Neuron (in vitro differentiated cells): ENCODE measurements around the gene GLDC.
"Not testable (repeated sequence)": the region's sequence is repeated elsewhere in the genome, so short reads cannot be mapped to it uniquely, and the experiment has no call there.

ENCODE experiments used
- H2AFZ ChIP-seq: one replicate; pipeline ENCODE4 v1.6.1; 2013; ENCODE audit warnings: low read depth, mild to moderate bottlenecking, inconsistent platforms, low read length, moderate library complexity
- H3K27me3 ChIP-seq: one replicate; pipeline ENCODE4 v1.6.1; 2013; ENCODE audit warnings: low read length; ENCODE audit not compliant: insufficient read depth
- H3K36me3 ChIP-seq: one replicate; pipeline ENCODE4 v1.6.1; 2013; ENCODE audit warnings: low read length; ENCODE audit not compliant: insufficient read depth
- H3K4me1 ChIP-seq: one replicate; pipeline ENCODE4 v1.6.1; 2013; ENCODE audit warnings: low read length; ENCODE audit not compliant: insufficient read depth
- H3K4me3 ChIP-seq: 2 replicates; pipeline ENCODE4 v1.5.1; 2013; ENCODE audit warnings: mild to moderate bottlenecking, low read length, moderate library complexity
- H3K9me3 ChIP-seq: one replicate; pipeline ENCODE4 v1.6.1; 2013; ENCODE audit warnings: low read length

The GLDC gene

GRCh38 chr9:6646293-6646636 lies 736 bp upstream of the GLDC start:
- H3K9me3 ChIP-seq = no peaks in the 10 kb centered on the region
- peak overlapping the region; percentile 81 for H3K4me3 ChIP-seq
- peaks cover 21% of the 10 kb centered on the region for H3K4me1 ChIP-seq
- no peaks in the 10 kb centered on the region for H3K27me3 ChIP-seq
- peak overlapping the region; percentile 88 for H2AFZ ChIP-seq
- H3K36me3 ChIP-seq = peaks cover 12% of the 10 kb centered on the region

DNA sequence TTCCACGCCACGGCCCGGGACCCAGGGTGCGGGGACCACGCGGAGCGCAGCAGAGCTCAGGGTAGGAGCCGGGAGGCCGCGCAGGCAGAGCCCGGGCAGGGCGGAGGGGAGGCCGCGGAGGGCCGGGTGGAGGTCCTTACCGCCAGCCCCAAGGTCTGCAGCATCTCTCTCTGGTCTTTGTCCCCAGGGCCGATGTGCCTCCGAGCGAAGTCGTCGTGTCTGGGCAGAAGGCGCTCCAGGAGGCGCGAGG lies 499 bp downstream of the GLDC start:
- H3K27me3 ChIP-seq, H3K9me3 ChIP-seq: not testable (repeated sequence)
- Histone ChIP-seq H3K4me1 (peaks cover 33% of the 10 kb centered on the region), H3K36me3 (peaks cover 16% of the 10 kb centered on the region), H2AFZ (peak overlapping the region; percentile 88), H3K4me3 (peak overlapping the region; percentile 81)

GRCh38 chr9:6644346-6645104 lies 1.0 kb downstream of the GLDC start:
- peaks cover 16% of the 10 kb centered on the region for H3K36me3 ChIP-seq
- H2AFZ ChIP-seq = peak overlapping the region; percentile 88
- H3K9me3 ChIP-seq = no peaks in the 10 kb centered on the region
- H3K4me1 ChIP-seq = peaks cover 37% of the 10 kb centered on the region
- H3K27me3 ChIP-seq = no peaks in the 10 kb centered on the region
- peak overlapping the region; percentile 81 for H3K4me3 ChIP-seq

DNA sequence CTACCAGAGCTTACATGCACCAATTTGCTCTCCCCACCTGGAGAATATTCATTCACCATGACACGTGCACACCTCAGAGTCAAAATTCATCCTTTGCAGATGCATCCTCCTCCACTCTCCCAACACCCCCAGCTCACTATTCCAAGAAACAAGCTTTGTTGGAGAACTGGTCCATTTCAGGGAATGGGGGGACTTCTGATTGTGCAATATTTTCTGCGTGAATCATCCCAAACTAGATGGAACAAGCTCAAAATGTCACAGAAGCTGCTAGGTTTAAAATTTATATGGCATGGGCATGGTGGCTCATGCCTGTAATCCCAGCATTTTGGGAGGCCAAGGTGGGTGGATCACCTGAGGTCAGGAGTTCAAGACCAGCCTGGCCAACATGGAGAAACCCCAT lies 3.6 kb downstream of the GLDC start:
- H2AFZ ChIP-seq = no peak overlapping the region
- no peaks in the 10 kb centered on the region for H3K27me3 ChIP-seq
- H3K4me3 ChIP-seq = no peak overlapping the region
- H3K9me3 ChIP-seq = no peaks in the 10 kb centered on the region
- peaks cover 11% of the 10 kb centered on the region for H3K36me3 ChIP-seq
- peaks cover 34% of the 10 kb centered on the region for H3K4me1 ChIP-seq

DNA sequence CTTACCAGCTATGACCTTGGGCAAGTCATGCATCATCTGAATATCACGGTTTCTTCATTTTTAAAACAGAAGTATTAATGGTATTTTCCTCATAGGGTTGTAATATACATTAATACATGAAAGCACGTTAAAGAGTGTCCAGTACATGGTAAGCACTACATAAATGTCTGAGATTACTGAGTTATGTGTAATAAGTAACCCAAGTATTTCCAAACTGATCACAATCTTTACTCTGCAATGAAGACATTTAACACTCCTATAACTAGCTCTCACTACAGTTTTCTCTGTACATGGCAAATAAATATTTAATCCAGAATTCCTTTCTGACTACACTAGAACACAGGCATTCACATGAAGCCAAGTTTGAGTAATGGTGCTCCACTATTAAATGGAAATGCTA lies 4.0 kb downstream of the GLDC start:
- Histone ChIP-seq H3K4me1 (peaks cover 34% of the 10 kb centered on the region), H3K36me3 (peaks cover 11% of the 10 kb centered on the region), H3K9me3 (no peaks in the 10 kb centered on the region), H2AFZ (no peak overlapping the region), H3K27me3 (no peaks in the 10 kb centered on the region), H3K4me3 (no peak overlapping the region)

DNA sequence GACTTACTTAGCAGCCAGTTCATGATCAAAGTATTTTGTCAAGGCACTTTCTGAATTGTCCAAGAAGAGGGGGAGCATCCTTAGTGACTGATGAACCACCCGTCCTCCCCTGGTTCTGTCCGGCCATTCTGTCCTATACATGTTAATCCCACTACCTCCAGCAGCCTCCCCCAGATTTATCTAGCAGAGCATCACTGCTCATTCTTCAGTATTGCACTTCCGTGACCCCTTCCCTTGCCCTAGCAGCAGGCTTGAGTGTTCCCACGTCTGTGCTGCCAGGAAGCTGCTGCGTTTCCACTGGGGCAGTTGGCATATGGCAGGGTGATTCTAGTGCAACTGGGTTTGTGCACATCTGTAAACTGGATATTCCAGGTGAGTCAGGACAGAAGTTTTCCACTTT lies 4.5 kb downstream of the GLDC start:
- H3K36me3 ChIP-seq = peaks cover 11% of the 10 kb centered on the region
- no peak overlapping the region for H3K4me3 ChIP-seq
- no peak overlapping the region for H2AFZ ChIP-seq
- peaks cover 34% of the 10 kb centered on the region for H3K4me1 ChIP-seq
- H3K9me3 ChIP-seq = no peaks in the 10 kb centered on the region
- H3K27me3 ChIP-seq = no peaks in the 10 kb centered on the region

- H3K9me3 ChIP-seq = no peaks in the 10 kb centered on the region
- H3K4me3 ChIP-seq = no peak overlapping the region
- peaks cover 34% of the 10 kb centered on the region for H3K4me1 ChIP-seq
- H3K27me3 ChIP-seq = no peaks in the 10 kb centered on the region
- no peak overlapping the region for H2AFZ ChIP-seq
- H3K36me3 ChIP-seq = peaks cover 11% of the 10 kb centered on the region
Observed at GRCh38 chr9:6640268-6641051, 5.1 kb downstream of the GLDC start.

GRCh38 chr9:6639622-6640021 lies 5.9 kb downstream of the GLDC start:
- H3K9me3 ChIP-seq = no peaks in the 10 kb centered on the region
- peaks cover 15% of the 10 kb centered on the region for H3K36me3 ChIP-seq
- no peaks in the 10 kb centered on the region for H3K27me3 ChIP-seq
- H2AFZ ChIP-seq = no peak overlapping the region
- H3K4me1 ChIP-seq = peaks cover 34% of the 10 kb centered on the region
- no peak overlapping the region for H3K4me3 ChIP-seq

DNA sequence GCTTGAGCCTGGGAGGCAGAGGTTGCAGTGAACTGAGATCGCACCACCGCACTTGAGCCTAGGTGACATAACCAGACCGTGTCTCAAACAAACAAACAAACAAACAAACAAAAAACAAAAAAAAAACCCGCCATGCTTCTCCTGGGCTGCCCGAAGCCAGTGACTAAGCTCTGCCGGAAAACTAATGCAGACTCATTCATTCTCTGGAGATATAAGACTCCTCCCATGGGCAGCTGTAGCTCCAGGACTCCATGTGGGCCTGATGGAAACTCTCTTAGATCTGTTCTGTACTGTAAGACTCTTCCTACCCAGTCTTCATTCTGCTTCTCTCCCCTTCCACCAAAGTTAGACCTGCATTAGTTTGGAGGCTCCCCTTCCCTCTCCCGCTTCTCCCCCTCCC lies 11.1 kb downstream of the GLDC start:
- Histone ChIP-seq H2AFZ (no peak overlapping the region), H3K4me3 (no peak overlapping the region), H3K4me1 (peaks cover 6% of the 10 kb centered on the region), H3K9me3 (no peaks in the 10 kb centered on the region), H3K36me3 (peaks cover 9% of the 10 kb centered on the region), H3K27me3 (no peaks in the 10 kb centered on the region)

- Histone ChIP-seq H3K36me3 (peaks cover 9% of the 10 kb centered on the region), H3K27me3 (no peaks in the 10 kb centered on the region), H3K9me3 (no peaks in the 10 kb centered on the region), H2AFZ (no peak overlapping the region), H3K4me1 (peaks cover 11% of the 10 kb centered on the region), H3K4me3 (no peak overlapping the region)
Observed at GRCh38 chr9:6633378-6633777, 12.2 kb downstream of the GLDC start.

GRCh38 chr9:6632516-6633183 lies 12.9 kb downstream of the GLDC start:
- H3K4me1 ChIP-seq = peaks cover 19% of the 10 kb centered on the region
- H3K9me3 ChIP-seq = no peaks in the 10 kb centered on the region
- no peak overlapping the region for H2AFZ ChIP-seq
- peaks cover 9% of the 10 kb centered on the region for H3K36me3 ChIP-seq
- H3K4me3 ChIP-seq = no peak overlapping the region
- no peaks in the 10 kb centered on the region for H3K27me3 ChIP-seq

GRCh38 chr9:6631207-6631512 lies 14.4 kb downstream of the GLDC start:
- Histone ChIP-seq H3K36me3 (peaks cover 14% of the 10 kb centered on the region), H3K4me3 (no peak overlapping the region), H3K27me3 (no peaks in the 10 kb centered on the region), H3K4me1 (peaks cover 20% of the 10 kb centered on the region), H3K9me3 (no peaks in the 10 kb centered on the region), H2AFZ (no peak overlapping the region)

DNA sequence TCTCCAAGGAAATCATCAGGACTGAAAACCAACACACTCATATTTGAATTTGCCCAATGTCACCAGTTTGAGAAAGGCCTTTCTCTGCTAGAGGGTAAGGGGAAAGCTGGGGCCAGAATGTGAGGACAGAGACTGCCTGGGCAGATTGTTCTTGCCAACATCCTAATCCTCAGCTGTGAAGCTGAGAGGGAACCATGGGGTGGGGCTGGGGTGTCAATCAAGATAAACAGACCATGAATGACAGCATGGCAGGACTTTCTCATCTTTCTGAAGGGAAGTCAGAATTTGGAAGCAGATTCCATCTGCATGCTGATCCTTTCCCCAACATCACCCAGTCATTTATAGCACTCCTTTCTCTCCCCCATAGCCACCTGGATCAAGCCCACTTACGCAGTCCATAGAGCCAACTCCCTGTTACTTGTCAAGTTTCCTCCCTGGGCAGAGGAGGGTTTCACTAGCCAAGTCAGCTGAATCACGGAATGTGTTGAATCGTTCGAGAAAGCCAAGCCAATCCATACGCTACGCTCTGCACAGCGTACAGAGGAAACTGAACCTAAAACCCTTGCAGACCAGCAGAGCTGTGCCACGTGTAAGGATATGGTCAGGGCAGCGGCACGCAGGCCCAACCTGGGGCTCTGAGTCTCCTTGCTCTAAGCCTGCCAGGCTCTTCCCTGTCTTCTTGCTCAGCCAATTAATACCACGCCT lies 14.9 kb downstream of the GLDC start:
- Histone ChIP-seq H3K4me3 (no peak overlapping the region), H3K27me3 (no peaks in the 10 kb centered on the region), H3K36me3 (peaks cover 14% of the 10 kb centered on the region), H3K4me1 (peaks cover 20% of the 10 kb centered on the region), H3K9me3 (no peaks in the 10 kb centered on the region), H2AFZ (no peak overlapping the region)
